K562 (cell line): ENCODE measurements around the gene PPOX. TPM values are rescaled to one million over a fixed set of nuclear protein-coding genes. Genes with fewer than 3 reads are reported as not detected.
A peak's percentile ranks its signal among the peaks of the same experiment; 100 is the strongest.

Experiments
- ARNT ChIP-seq, 2 experiments: fragments of 450-650 bp; IDR thresholded peaks; 2 replicates each; pipeline ENCODE4 v1.6.1; 2016; ENCODE audit warnings: mild to moderate bottlenecking in 1 of 2
- ASH1L ChIP-seq: fragments of 450-650 bp; IDR thresholded peaks from 2 replicates; pipeline ENCODE4 v1.6.1; 2018; ENCODE audit warnings: borderline replicate concordance, mild to moderate bottlenecking, low read depth; ENCODE audit not compliant: partially characterized antibody
- CCAR2 ChIP-seq: fragments of 200-400 bp; formaldehyde crosslinking; IDR thresholded peaks from 2 replicates; pipeline ENCODE4 v1.6.1; 2017; ENCODE audit warnings: mild to moderate bottlenecking, low read depth, low read length
- EHMT2 ChIP-seq: fragments of 450-650 bp; IDR thresholded peaks from 2 replicates; pipeline ENCODE4 v1.6.1; 2018; ENCODE audit warnings: antibody characterized with exemption
- FIP1L1 ChIP-seq: fragments of 200-400 bp; formaldehyde crosslinking; IDR thresholded peaks from 2 replicates; pipeline ENCODE4 v1.6.1; 2018; ENCODE audit warnings: mild to moderate bottlenecking, low read depth, low read length; ENCODE audit not compliant: poor library complexity, severe bottlenecking
- MECOM ChIP-seq: fragments of 250-450 bp; sonication (Bioruptor Pico); IDR thresholded peaks from 2 replicates; pipeline ENCODE4 v1.8.0; 2022; ENCODE audit warnings: inconsistent platforms
- MTA3 ChIP-seq: fragments of 450-650 bp; formaldehyde crosslinking; IDR thresholded peaks from 2 replicates; pipeline ENCODE4 v1.6.1; 2017; ENCODE audit warnings: mild to moderate bottlenecking, borderline replicate concordance
- MTF1 ChIP-seq: fragments of 250-450 bp; sonication (Bioruptor Pico); IDR thresholded peaks from 2 replicates; pipeline ENCODE4 v1.9.0; 2021; ENCODE audit warnings: moderate library complexity, mild to moderate bottlenecking, inconsistent platforms, borderline replicate concordance
- MXI1 ChIP-seq: IDR thresholded peaks from 2 replicates; pipeline ENCODE4 v1.6.1; 2011; ENCODE audit warnings: low read depth, mild to moderate bottlenecking, improper control_type of control experiment, low read length
- NCOR1 ChIP-seq: fragments of 450-650 bp; IDR thresholded peaks from 2 replicates; pipeline ENCODE4 v1.6.1; 2016; ENCODE audit warnings: mild to moderate bottlenecking, moderate library complexity
- NFE2 ChIP-seq: IDR thresholded peaks from 2 replicates; pipeline ENCODE4 v1.6.1; 2014; ENCODE audit warnings: antibody characterized with exemption, low read depth
- ZFX ChIP-seq: sonication (generic); formaldehyde crosslinking; IDR thresholded peaks from 2 replicates; pipeline ENCODE4 v1.8.0; 2022; ENCODE audit warnings: mild to moderate bottlenecking, missing genetic modification reagents, moderate library complexity
- ZKSCAN8 ChIP-seq: fragments of 200-800 bp; sonication (Bioruptor generic); IDR thresholded peaks from 2 replicates; pipeline ENCODE4 v1.6.1; 2016; ENCODE audit warnings: missing genetic modification characterization, missing compliant biosample characterization
- ZNF121 ChIP-seq: sonication (generic); formaldehyde crosslinking; conservative IDR thresholded peaks from 2 replicates; pipeline ENCODE4 v1.8.0; 2022; ENCODE audit warnings: missing genetic modification reagents
- ZNF584 ChIP-seq: fragments of 200-800 bp; sonication (Bioruptor generic); IDR thresholded peaks from 2 replicates; pipeline ENCODE4 v1.6.1; 2016; ENCODE audit warnings: low read depth, mild to moderate bottlenecking, missing genetic modification characterization, missing compliant biosample characterization
- ZNF644 ChIP-seq: fragments of 200-800 bp; sonication (Bioruptor generic); IDR thresholded peaks from 2 replicates; pipeline ENCODE4 v1.6.1; 2016; ENCODE audit warnings: low read depth, missing genetic modification characterization, missing compliant biosample characterization
- ZNF778 ChIP-seq: fragments of 450-650 bp; formaldehyde crosslinking; IDR thresholded peaks from 2 replicates; pipeline ENCODE4 v1.4.0; 2020; ENCODE audit warnings: mild to moderate bottlenecking, moderate library complexity
- polyA plus RNA-seq, 8 experiments: library from polyadenylated mRNA; depleted of rRNA in 4 of 8; stranded (reverse) in 5 of 8; unstranded in 3 of 8; fragments of >200 nt; fragmentation: Nextera tagmentation in 2 of 8; fragmentation: Illumina TruSeq in 1 of 8; extraction: Ambion mirVana in 2 of 8; extraction: Trizol in 1 of 8; gene quantifications; 2 replicates each; pipeline versions ENCODE4 v1.2.1 to v1.2.3, GENCODE V29; 2011 to 2014; ENCODE audit warnings: inconsistent platforms in 1 of 8, missing spikeins in 1 of 8
- total RNA-seq, 7 experiments: library from RNA; depleted of rRNA in 6 of 7; stranded (reverse); fragments of >200 nt in 6 of 7; fragmentation: Illumina TruSeq in 2 of 7; extraction: Trizol in 2 of 7; gene quantifications; 2 replicates each; pipeline versions ENCODE4 v1.2.1 to v1.2.3, GENCODE V29; 2011 to 2021; ENCODE audit warnings: low replicate concordance in 1 of 7
- TF ChIP-seq, protein P1 (sequence below): fragments of 450-650 bp; formaldehyde crosslinking; IDR thresholded peaks from 2 replicates; pipeline ENCODE4 v1.4.0; 2020; ENCODE audit warnings: mild to moderate bottlenecking, mixed read lengths
- TF ChIP-seq, protein P2 (sequence below): fragments of 450-650 bp; IDR thresholded peaks from 2 replicates; pipeline ENCODE4 v1.6.1; 2016; ENCODE audit warnings: mild to moderate bottlenecking
- TF ChIP-seq, protein P3 (sequence below): sonication (generic); formaldehyde crosslinking; IDR thresholded peaks from 2 replicates; pipeline ENCODE4 v1.8.1; 2023; ENCODE audit warnings: mild to moderate bottlenecking, missing genetic modification reagents
- TF ChIP-seq, protein P4 (sequence below): sonication (generic); formaldehyde crosslinking; IDR thresholded peaks from 2 replicates; pipeline ENCODE4 v1.8.1; 2022; ENCODE audit warnings: missing genetic modification reagents

The PPOX gene
- total and polyA plus RNA-seq, 9 of the 15 experiments (the other 6 are each of a cell fraction or from before 2014, with no cell fraction given) = 17.0 to 57.1 (median 38.9) TPM

DNA sequence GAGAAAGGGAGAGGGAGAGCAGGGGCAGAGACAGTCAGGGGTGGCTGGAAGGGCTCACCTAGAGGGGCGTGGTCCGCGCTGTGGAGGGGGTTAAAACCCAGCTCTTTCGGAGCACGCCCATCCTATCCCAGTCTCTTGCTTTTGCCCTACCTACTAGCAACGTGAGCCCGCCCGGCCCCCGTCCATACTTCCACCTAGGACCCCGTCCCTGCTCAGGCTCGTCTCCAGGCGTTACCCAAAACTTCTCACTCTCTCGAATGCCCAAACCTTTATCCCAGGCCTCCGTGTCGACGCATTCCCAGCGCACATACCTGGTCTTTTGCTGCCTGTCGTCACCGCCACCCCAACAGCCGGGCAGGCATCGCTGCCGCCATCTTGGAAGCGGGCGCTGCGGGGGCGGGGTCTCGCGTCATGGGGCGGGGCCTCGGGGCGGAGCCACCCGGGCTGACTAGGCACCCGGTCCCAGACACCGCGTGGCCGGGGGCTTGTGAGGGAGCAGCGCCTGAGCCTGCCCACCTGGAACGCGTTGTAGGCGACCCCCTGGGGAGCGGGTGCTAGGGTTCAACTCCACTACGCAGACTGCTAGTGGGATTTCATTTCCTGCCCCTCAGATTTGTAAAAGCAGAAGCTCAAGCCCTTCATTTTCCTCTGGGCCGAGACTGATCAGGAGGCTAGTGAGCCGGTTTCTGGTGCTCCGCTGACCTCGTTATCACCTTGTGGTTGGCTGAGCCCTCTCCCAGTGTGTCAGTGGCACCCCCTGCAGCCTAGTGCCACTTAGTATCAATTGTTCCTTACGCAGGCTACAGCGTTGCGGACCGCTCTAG lies 11.1 kb downstream of the PPOX start, which contains the start of gene B4GALT3 (continued):
- TF ChIP-seq, protein P1, sequence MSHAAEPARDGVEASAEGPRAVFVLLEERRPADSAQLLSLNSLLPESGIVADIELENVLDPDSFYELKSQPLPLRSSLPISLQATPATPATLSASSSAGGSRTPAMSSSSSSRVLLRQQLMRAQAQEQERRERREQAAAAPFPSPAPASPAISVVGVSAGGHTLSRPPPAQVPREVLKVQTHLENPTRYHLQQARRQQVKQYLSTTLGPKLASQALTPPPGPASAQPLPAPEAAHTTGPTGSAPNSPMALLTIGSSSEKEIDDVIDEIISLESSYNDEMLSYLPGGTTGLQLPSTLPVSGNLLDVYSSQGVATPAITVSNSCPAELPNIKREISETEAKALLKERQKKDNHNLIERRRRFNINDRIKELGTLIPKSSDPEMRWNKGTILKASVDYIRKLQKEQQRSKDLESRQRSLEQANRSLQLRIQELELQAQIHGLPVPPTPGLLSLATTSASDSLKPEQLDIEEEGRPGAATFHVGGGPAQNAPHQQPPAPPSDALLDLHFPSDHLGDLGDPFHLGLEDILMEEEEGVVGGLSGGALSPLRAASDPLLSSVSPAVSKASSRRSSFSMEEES (CRISPR knock-in tag) = no peak
- TF ChIP-seq ZKSCAN8 (CRISPR knock-in tag) = no peak
- no peak for TF ChIP-seq MTF1 (CRISPR knock-in tag)
- TF ChIP-seq EHMT2 = 0 out of 2 replicates have a peak, but pooled peaks have one; percentile 19
- TF ChIP-seq, protein P2, sequence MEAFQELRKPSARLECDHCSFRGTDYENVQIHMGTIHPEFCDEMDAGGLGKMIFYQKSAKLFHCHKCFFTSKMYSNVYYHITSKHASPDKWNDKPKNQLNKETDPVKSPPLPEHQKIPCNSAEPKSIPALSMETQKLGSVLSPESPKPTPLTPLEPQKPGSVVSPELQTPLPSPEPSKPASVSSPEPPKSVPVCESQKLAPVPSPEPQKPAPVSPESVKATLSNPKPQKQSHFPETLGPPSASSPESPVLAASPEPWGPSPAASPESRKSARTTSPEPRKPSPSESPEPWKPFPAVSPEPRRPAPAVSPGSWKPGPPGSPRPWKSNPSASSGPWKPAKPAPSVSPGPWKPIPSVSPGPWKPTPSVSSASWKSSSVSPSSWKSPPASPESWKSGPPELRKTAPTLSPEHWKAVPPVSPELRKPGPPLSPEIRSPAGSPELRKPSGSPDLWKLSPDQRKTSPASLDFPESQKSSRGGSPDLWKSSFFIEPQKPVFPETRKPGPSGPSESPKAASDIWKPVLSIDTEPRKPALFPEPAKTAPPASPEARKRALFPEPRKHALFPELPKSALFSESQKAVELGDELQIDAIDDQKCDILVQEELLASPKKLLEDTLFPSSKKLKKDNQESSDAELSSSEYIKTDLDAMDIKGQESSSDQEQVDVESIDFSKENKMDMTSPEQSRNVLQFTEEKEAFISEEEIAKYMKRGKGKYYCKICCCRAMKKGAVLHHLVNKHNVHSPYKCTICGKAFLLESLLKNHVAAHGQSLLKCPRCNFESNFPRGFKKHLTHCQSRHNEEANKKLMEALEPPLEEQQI = no peak
- TF ChIP-seq ZNF778 (CRISPR knock-in tag) = no peak
- TF ChIP-seq NCOR1 = peak; percentile 27
- TF ChIP-seq CCAR2 = no peak
- no peak for TF ChIP-seq ARNT (IDR thresholded peaks at IDR 0.05)
- peak; percentile 13; the same call in 1 of the 2 replicates for TF ChIP-seq ZNF644
- no peak for TF ChIP-seq FIP1L1
- no peak for TF ChIP-seq MXI1
- peak; percentile 90 for TF ChIP-seq MTA3
- peak; percentile 43 for TF ChIP-seq NFE2
- TF ChIP-seq, protein P3, sequence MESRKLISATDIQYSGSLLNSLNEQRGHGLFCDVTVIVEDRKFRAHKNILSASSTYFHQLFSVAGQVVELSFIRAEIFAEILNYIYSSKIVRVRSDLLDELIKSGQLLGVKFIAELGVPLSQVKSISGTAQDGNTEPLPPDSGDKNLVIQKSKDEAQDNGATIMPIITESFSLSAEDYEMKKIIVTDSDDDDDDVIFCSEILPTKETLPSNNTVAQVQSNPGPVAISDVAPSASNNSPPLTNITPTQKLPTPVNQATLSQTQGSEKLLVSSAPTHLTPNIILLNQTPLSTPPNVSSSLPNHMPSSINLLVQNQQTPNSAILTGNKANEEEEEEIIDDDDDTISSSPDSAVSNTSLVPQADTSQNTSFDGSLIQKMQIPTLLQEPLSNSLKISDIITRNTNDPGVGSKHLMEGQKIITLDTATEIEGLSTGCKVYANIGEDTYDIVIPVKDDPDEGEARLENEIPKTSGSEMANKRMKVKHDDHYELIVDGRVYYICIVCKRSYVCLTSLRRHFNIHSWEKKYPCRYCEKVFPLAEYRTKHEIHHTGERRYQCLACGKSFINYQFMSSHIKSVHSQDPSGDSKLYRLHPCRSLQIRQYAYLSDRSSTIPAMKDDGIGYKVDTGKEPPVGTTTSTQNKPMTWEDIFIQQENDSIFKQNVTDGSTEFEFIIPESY (CRISPR knock-in tag) = peak; percentile 50; the same call in 1 of the 2 replicates
- TF ChIP-seq ASH1L = no peak
- no peak for TF ChIP-seq ZNF121 (CRISPR knock-in tag)
- 0 out of 2 replicates have a peak, but pooled peaks have one; percentile 6 for TF ChIP-seq MECOM (CRISPR knock-in tag)
- TF ChIP-seq, protein P4, sequence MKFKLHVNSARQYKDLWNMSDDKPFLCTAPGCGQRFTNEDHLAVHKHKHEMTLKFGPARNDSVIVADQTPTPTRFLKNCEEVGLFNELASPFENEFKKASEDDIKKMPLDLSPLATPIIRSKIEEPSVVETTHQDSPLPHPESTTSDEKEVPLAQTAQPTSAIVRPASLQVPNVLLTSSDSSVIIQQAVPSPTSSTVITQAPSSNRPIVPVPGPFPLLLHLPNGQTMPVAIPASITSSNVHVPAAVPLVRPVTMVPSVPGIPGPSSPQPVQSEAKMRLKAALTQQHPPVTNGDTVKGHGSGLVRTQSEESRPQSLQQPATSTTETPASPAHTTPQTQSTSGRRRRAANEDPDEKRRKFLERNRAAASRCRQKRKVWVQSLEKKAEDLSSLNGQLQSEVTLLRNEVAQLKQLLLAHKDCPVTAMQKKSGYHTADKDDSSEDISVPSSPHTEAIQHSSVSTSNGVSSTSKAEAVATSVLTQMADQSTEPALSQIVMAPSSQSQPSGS (CRISPR knock-in tag) = no peak
- peak; percentile 81 for TF ChIP-seq ZFX (CRISPR knock-in tag)
- TF ChIP-seq ZNF584 (CRISPR knock-in tag) = 0 out of 2 replicates have a peak, but pooled peaks have one; percentile 32
